ENCODE data around the gene MTR. TPM values are rescaled to one million over a fixed set of nuclear protein-coding genes. Genes with fewer than 3 reads are reported as not detected.
A peak's percentile ranks its signal among the peaks of the same experiment; 100 is the strongest.

The MTR gene
- total and polyA plus RNA-seq, 9 of the 15 experiments (the other 6 are each of a cell fraction or from before 2014, with no cell fraction given) = 3.4 to 44.3 (median 20.3) TPM

DNA sequence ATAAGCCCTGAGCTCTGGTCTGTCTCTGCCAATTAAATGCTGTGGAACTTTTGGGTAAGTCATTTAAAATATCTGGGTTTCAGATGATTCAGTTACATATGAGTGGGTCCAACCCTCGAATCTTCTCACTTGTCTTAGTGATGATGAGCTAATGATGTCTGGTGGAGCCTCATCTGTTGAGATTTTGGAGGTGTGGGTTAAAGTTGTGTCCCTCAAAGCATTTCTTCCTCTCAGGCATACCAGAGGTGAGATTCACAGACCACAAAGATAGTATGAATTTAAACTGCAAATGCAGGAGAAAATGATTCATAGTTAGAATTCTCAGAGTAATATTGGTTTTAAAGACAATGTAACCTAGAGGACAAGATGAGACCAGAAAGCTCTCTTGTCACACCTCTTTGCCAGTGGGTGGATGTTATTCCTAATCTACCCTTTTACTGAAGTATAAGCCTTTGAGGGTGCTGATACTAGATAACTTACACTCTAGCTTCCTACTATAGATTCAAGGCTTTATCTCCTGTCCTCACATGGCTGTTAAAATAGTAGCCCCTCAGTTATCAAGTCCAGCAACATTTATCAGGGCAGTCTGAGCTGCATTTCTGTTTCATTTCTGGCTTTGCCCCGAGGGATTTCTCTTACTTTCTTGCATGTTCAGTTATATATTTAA is 118.4 kb downstream of the MTR start (continued):
- TF ChIP-seq PRPF4 (IDR thresholded peaks at IDR 0.05; ENCODE audit: insufficient read depth, low read depth, low read length, poor library complexity, severe bottlenecking) (no peak), TEAD1 (CRISPR knock-in tag; IDR thresholded peaks at IDR 0.05) (peak in 1 of 2 experiments; percentile 88; a peak in 2 of 4 replicates), ZBTB33 (CRISPR knock-in tag; IDR thresholded peaks at IDR 0.05) (no peak), CTBP1 (IDR thresholded peaks at IDR 0.05; ENCODE audit: borderline replicate concordance) (peak; percentile 86), SOX6 (IDR thresholded peaks at IDR 0.05) (peak; percentile 97), CLOCK (CRISPR knock-in tag; IDR thresholded peaks at IDR 0.05; ENCODE audit: borderline replicate concordance) (no peak), TAL1 (IDR thresholded peaks at IDR 0.05) (peak; percentile 99), NCOA2 (IDR thresholded peaks at IDR 0.05; ENCODE audit: partially characterized antibody in 2 of 2) (peak; percentile 81), ELK1 (CRISPR knock-in tag; IDR thresholded peaks at IDR 0.05) (no peak), SNRNP70 (optimal IDR thresholded peaks at IDR 0.05; ENCODE audit: low read depth, low read length) (no peak), KHSRP (IDR thresholded peaks at IDR 0.05) (peak; percentile 90), CBFA2T3 (IDR thresholded peaks at IDR 0.05) (peak; percentile 100), ZNF699 (CRISPR knock-in tag; IDR thresholded peaks at IDR 0.05; ENCODE audit: insufficient replicate concordance) (no peak), ZNF3 (CRISPR knock-in tag; IDR thresholded peaks at IDR 0.05) (no peak), PPARD (CRISPR knock-in tag; IDR thresholded peaks at IDR 0.05) (no peak), PHB (CRISPR knock-in tag; IDR thresholded peaks at IDR 0.05) (no peak)
- TF ChIP-seq, protein P1, sequence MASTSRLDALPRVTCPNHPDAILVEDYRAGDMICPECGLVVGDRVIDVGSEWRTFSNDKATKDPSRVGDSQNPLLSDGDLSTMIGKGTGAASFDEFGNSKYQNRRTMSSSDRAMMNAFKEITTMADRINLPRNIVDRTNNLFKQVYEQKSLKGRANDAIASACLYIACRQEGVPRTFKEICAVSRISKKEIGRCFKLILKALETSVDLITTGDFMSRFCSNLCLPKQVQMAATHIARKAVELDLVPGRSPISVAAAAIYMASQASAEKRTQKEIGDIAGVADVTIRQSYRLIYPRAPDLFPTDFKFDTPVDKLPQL (IDR thresholded peaks at IDR 0.05; ENCODE audit: extremely low read depth, insufficient read length) = no peak
- TF ChIP-seq, protein P2, sequence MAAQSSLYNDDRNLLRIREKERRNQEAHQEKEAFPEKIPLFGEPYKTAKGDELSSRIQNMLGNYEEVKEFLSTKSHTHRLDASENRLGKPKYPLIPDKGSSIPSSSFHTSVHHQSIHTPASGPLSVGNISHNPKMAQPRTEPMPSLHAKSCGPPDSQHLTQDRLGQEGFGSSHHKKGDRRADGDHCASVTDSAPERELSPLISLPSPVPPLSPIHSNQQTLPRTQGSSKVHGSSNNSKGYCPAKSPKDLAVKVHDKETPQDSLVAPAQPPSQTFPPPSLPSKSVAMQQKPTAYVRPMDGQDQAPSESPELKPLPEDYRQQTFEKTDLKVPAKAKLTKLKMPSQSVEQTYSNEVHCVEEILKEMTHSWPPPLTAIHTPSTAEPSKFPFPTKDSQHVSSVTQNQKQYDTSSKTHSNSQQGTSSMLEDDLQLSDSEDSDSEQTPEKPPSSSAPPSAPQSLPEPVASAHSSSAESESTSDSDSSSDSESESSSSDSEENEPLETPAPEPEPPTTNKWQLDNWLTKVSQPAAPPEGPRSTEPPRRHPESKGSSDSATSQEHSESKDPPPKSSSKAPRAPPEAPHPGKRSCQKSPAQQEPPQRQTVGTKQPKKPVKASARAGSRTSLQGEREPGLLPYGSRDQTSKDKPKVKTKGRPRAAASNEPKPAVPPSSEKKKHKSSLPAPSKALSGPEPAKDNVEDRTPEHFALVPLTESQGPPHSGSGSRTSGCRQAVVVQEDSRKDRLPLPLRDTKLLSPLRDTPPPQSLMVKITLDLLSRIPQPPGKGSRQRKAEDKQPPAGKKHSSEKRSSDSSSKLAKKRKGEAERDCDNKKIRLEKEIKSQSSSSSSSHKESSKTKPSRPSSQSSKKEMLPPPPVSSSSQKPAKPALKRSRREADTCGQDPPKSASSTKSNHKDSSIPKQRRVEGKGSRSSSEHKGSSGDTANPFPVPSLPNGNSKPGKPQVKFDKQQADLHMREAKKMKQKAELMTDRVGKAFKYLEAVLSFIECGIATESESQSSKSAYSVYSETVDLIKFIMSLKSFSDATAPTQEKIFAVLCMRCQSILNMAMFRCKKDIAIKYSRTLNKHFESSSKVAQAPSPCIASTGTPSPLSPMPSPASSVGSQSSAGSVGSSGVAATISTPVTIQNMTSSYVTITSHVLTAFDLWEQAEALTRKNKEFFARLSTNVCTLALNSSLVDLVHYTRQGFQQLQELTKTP (IDR thresholded peaks at IDR 0.05; ENCODE audit: low read depth in 1 of 2, partially characterized antibody in 2 of 2) = peak in 1 of 2 experiments; percentile 86

Data from K562 (cell line).